Measurements from ENCODE around the gene LGALS13.

DNA sequence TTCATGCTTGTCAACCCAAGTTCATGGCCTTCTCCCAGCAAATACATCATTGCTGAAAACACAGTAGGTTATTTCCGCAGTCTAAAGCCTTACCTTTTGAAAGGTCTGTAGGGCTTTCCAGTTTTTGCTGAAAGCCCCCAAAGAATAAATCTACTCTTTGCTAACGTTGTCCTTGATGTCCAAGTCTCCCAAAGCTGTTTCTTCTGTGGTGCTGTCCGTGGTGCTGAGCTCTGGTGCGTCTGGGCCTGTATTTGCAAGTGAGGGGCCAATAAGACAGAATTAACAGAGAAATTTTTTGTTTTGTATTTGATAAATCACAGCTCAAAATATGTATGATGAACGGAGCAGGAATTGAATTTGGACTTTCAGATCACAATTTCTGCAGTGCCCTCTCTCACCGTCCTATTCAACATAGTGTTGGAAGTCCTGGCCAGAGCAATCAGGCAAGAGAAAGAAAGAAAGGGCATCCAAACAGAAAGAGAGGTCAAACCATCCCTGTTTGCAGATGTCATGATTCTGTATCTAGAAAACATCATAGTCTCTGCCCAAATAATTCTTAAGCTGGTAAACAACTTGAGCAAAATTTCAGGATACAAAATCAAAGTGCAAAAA is 43.6 kb downstream of the LGALS13 start:
- no peak for TF ChIP-seq POLR2A (IDR thresholded peaks at IDR 0.05)
- TF ChIP-seq, protein P1, sequence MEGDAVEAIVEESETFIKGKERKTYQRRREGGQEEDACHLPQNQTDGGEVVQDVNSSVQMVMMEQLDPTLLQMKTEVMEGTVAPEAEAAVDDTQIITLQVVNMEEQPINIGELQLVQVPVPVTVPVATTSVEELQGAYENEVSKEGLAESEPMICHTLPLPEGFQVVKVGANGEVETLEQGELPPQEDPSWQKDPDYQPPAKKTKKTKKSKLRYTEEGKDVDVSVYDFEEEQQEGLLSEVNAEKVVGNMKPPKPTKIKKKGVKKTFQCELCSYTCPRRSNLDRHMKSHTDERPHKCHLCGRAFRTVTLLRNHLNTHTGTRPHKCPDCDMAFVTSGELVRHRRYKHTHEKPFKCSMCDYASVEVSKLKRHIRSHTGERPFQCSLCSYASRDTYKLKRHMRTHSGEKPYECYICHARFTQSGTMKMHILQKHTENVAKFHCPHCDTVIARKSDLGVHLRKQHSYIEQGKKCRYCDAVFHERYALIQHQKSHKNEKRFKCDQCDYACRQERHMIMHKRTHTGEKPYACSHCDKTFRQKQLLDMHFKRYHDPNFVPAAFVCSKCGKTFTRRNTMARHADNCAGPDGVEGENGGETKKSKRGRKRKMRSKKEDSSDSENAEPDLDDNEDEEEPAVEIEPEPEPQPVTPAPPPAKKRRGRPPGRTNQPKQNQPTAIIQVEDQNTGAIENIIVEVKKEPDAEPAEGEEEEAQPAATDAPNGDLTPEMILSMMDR (IDR thresholded peaks at IDR 0.05) = no peak
